Psoas muscle (tissue), 8 donors: ENCODE data around the gene PLXNB2. TPM values are rescaled to one million over a fixed set of nuclear protein-coding genes. Genes with fewer than 3 reads are reported as not detected.

Experiments
- ATAC-seq, 4 donors: fragments of 200-7000 bp; cut with Tn5 transposase; one replicate each; pipeline ENCODE4 v1.9.1; 2020; ENCODE audit warnings: moderate library complexity in 3 of 4, mild to moderate bottlenecking in 2 of 4
- DNase-seq, 2 donors: peaks; one replicate each; pipeline ENCODE4 v3.0.0-alpha.2; 2020
- H3K27ac ChIP-seq: fragments of 200-600 bp; one replicate; pipeline ENCODE4 v1.8.0; 2022
- H3K27me3 ChIP-seq, 3 donors: fragments of 200-600 bp in 1 of 3; one replicate each; pipeline versions ENCODE4 v1.6.1 to v1.8.0; 2013 to 2022; ENCODE audit warnings: low read length in 2 of 3, mild to moderate bottlenecking in 2 of 3, moderate library complexity in 1 of 3; ENCODE audit not compliant: insufficient read depth in 3 of 3
- H3K36me3 ChIP-seq, 2 donors: fragments of 200-600 bp in 1 of 2; one replicate each; pipeline versions ENCODE4 v1.6.1 to v1.8.0; 2013 to 2022; ENCODE audit warnings: low read depth in 1 of 2, mild to moderate bottlenecking in 1 of 2, moderate library complexity in 1 of 2; ENCODE audit not compliant: insufficient read depth in 1 of 2
- H3K4me1 ChIP-seq: fragments of 200-600 bp; one replicate; pipeline ENCODE4 v1.8.0; 2022
- H3K4me3 ChIP-seq: fragments of 200-600 bp; one replicate; pipeline ENCODE4 v1.8.0; 2022; ENCODE audit warnings: mild to moderate bottlenecking
- H3K9me3 ChIP-seq: fragments of 200-600 bp; one replicate; pipeline ENCODE4 v1.8.0; 2022
- CTCF ChIP-seq: fragments of 200-600 bp; IDR thresholded peaks from one replicate; pipeline ENCODE4 v1.8.0; 2022; ENCODE audit warnings: antibody characterized with exemption
- WGBS, 3 donors: extraction: QIAGEN DNeasy Blood & Tissue Kit; methylation state at CpG; one replicate each; pipeline versions ENCODE4 v1.1.6 to v1.1.7; 2013; 5-methylcytosine and 5-hydroxymethylcytosine counted together
- intact Hi-C, 2 donors: fragments of 100-400 bp; cut with DNase I; formaldehyde crosslinking; loops; one replicate each; pipeline versions ENCODE4 v1.11.0 to v1.14.2; 2022
- polyA plus RNA-seq, 3 donors: library from polyadenylated mRNA; stranded (reverse); fragments of 200-250 nt; gene quantifications; one replicate each; pipeline ENCODE4 v1.2.3, GENCODE V29; 2013
- total RNA-seq, 4 donors: library from RNA; stranded (reverse); fragmentation: NEBNext Ultra II Directional in 2 of 4; extraction: Animal tissue kit (Norgen Biotek cat#: 25700) in 2 of 4; gene quantifications; one replicate each; pipeline versions ENCODE4 v1.2.1 to v1.2.4, GENCODE V29; 2021 to 2023
- donor health status: healthy with polysubstance abuse.
- donor health status: DM: no; HTN: no; CAD: no; lungs with moderate emphysema.
- donor health status: Bipolar disorder and iron deficiency.
- donor health status: healthy.
- donor health status: DM: yes; HTN: yes; CAD: no.
- donor health status: DM: no; HTN: no; CAD: no.
- donor health status: DM: no; HTN: no; CAD: no.
- donor health status: DM: yes; HTN: yes; CAD: no.

PLXNB2 gene
- total and polyA plus RNA-seq, 7 donors, result 3.9 to 43.7 (median 13.6) TPM

- 8 to 15% (median 11%) methylated on average over 32 to 36 of the region's 36 CpGs for WGBS, 3 donors
- no peak for TF ChIP-seq CTCF
- peak in 3 of 4 donors; percentile 3 to 11 (median 5) for ATAC-seq
- intact Hi-C loops, result loop anchor here (2.0 to 10.0 kb wide), 5 partner anchors 51 to 253 kb away; partner anchors contain the start of genes DENND6B (in 1 of the 2), LMF2 (in 1 of the 2), NCAPH2 (in 1 of the 2) and PPP6R2 (in 1 of the 2)
- no peak for DNase-seq
- Histone ChIP-seq H3K4me3 (peak overlapping the region; percentile 70), H3K27me3 (no peaks in the 10 kb centered on the region), H3K4me1 (peaks cover 21% of the 10 kb centered on the region), H3K9me3 (no peaks in the 10 kb centered on the region), H3K27ac (peak overlapping the region; percentile 63), H3K36me3 (peaks cover 0 to 65% of the 10 kb centered on the region in 2 donors)
Observed at GRCh38 chr22:50251477-50252081, 55.9 kb downstream of the PLXNB2 start.

- ATAC-seq (peak; percentile 28 to 53 (median 45)), DNase-seq (peak; percentile 80 to 87)
- Histone ChIP-seq H3K4me3 (peak within 1 kb of the TSS; percentile 70), H3K27ac (peak within 1 kb of the TSS; percentile 63), H3K27me3 (no peaks in the 10 kb centered on the region), H3K36me3 (peaks cover 0 to 65% of the 10 kb centered on the region in 2 donors), H3K4me1 (peaks cover 23% of the 10 kb centered on the region), H3K9me3 (no peaks in the 10 kb centered on the region)
- intact Hi-C loops, result loop anchor here (2.0 to 10.0 kb wide), 5 partner anchors 52 to 254 kb away; partner anchors contain the start of genes DENND6B (in 1 of the 2), LMF2 (in 1 of the 2), NCAPH2 (in 1 of the 2) and PPP6R2 (in 1 of the 2)
- WGBS, 3 donors, result 1 to 2% (median 2%) methylated on average over 35 to 81 of the region's 81 CpGs
- TF ChIP-seq CTCF, result no peak
Observed at GRCh38 chr22:50250555-50251476, 56.6 kb downstream of the PLXNB2 start, which contains the start of gene HDAC10. HDAC10 (minus strand) TSS chr22:50251265; CDS start chr22:50251032, 233 bp downstream.

- Histone ChIP-seq H3K4me3 (peak overlapping the region; percentile 70), H3K27ac (no peak overlapping the region), H3K9me3 (no peaks in the 10 kb centered on the region), H3K27me3 (no peaks in the 10 kb centered on the region), H3K36me3 (peaks cover 0 to 60% of the 10 kb centered on the region in 2 donors), H3K4me1 (peaks cover 28% of the 10 kb centered on the region)
- WGBS, 3 donors, result 49 to 66% (median 51%) methylated on average over 11 of the region's 11 CpGs
- ATAC-seq, result peak in 1 of 4 donors; percentile 0
- no peak for DNase-seq
- intact Hi-C loops, result loop anchor here (2.0 to 10.0 kb wide), 5 partner anchors 53 to 255 kb away; partner anchors contain the start of genes DENND6B (in 1 of the 2), LMF2 (in 1 of the 2), NCAPH2 (in 1 of the 2) and PPP6R2 (in 1 of the 2)
- no peak for TF ChIP-seq CTCF
Observed at GRCh38 chr22:50250249-50250554, 57.2 kb downstream of the PLXNB2 start.

GRCh38 chr22:50249341-50250248, 57.9 kb downstream of the PLXNB2 start:
- Histone ChIP-seq H3K9me3 (no peaks in the 10 kb centered on the region), H3K4me3 (peak overlapping the region; percentile 70), H3K4me1 (peaks cover 28% of the 10 kb centered on the region), H3K36me3 (peaks cover 0 to 54% of the 10 kb centered on the region in 2 donors), H3K27ac (no peak overlapping the region), H3K27me3 (no peaks in the 10 kb centered on the region)
- ATAC-seq (no peak), DNase-seq (peak in 1 of 2 donors; percentile 54)
- TF ChIP-seq CTCF, result no peak
- intact Hi-C loops, result loop anchor here (2.0 to 10.0 kb wide), 5 partner anchors 53 to 255 kb away; partner anchors contain the start of genes DENND6B (in 1 of the 2), LMF2 (in 1 of the 2), NCAPH2 (in 1 of the 2) and PPP6R2 (in 1 of the 2)
- 76 to 86% (median 77%) methylated on average over 31 to 32 of the region's 32 CpGs for WGBS, 3 donors
